GM21381 (cell line): ENCODE data around the gene MPL.

Experiments
- ATAC-seq: cut with Tn5 transposase; IDR thresholded peaks from one replicate; pipeline ENCODE4 v1.9.1; 2021; ENCODE audit warnings: mild to moderate bottlenecking, moderate library complexity; ENCODE audit not compliant: unreplicated experiment

The MPL gene

GRCh38 chr1:43351421-43352350 is 14.1 kb downstream of the MPL start:
- ATAC-seq: no peak

- ATAC-seq: no peak
Measured at GRCh38 chr1:43352351-43352705, 14.7 kb downstream of the MPL start.

- no peak for ATAC-seq
Measured at GRCh38 chr1:43352881-43353280, 15.3 kb downstream of the MPL start.

GRCh38 chr1:43354471-43354870 is 16.9 kb downstream of the MPL start:
- ATAC-seq: no peak

GRCh38 chr1:43354936-43355335 is 17.3 kb downstream of the MPL start:
- no peak for ATAC-seq

GRCh38 chr1:43357251-43357650 is 19.6 kb downstream of the MPL start:
- no peak for ATAC-seq

- peak; percentile 3 for ATAC-seq
Measured at GRCh38 chr1:43358121-43358745, 20.6 kb downstream of the MPL start.

- peak; percentile 95 for ATAC-seq
Measured at GRCh38 chr1:43358746-43359693, 21.4 kb downstream of the MPL start, which contains the start of gene CDC20. TSS of gene CDC20 (plus strand) at chr1:43358981. CDS start at chr1:43359216, 235 bp downstream.

- no peak for ATAC-seq
Measured at GRCh38 chr1:43359696-43360095, 22.1 kb downstream of the MPL start.

- no peak for ATAC-seq
Measured at GRCh38 chr1:43360616-43361015, 23.0 kb downstream of the MPL start.

GRCh38 chr1:43363283-43363934 is 25.8 kb downstream of the MPL start:
- ATAC-seq: no peak

- no peak for ATAC-seq
Measured at GRCh38 chr1:43363935-43364525, 26.4 kb downstream of the MPL start.

GRCh38 chr1:43365678-43366077 is 28.1 kb downstream of the MPL start:
- ATAC-seq: no peak

- no peak for ATAC-seq
Measured at GRCh38 chr1:43366179-43366578, 28.6 kb downstream of the MPL start.

- ATAC-seq: no peak
Measured at GRCh38 chr1:43366601-43367025, 29.0 kb downstream of the MPL start.

GRCh38 chr1:43367026-43367903 is 29.6 kb downstream of the MPL start:
- peak; percentile 45 for ATAC-seq

GRCh38 chr1:43367904-43368645 is 30.5 kb downstream of the MPL start, which contains the start of gene ELOVL1:
TSS of gene ELOVL1 (minus strand) at chr1:43368011. CDS start at chr1:43365609, 2,402 bp downstream.
- ATAC-seq: peak; percentile 76

- no peak for ATAC-seq
Measured at GRCh38 chr1:43368646-43369020, 31.0 kb downstream of the MPL start.
